GM23248 (cell line): ENCODE results near the gene ADCYAP1R1.

Experiments
- EZH2 ChIP-seq: fragments of 200-600 bp; sonication (generic); IDR thresholded peaks from 2 replicates; pipeline ENCODE4 v1.6.1; 2018; ENCODE audit warnings: antibody characterized with exemption, mild to moderate bottlenecking; ENCODE audit not compliant: insufficient read depth, poor library complexity, severe bottlenecking
- EZH2phosphoT487 ChIP-seq: fragments of 200-600 bp; sonication (generic); IDR thresholded peaks from 2 replicates; pipeline ENCODE4 v1.6.1; 2018; ENCODE audit warnings: antibody characterized with exemption, moderate library complexity, mild to moderate bottlenecking, low read depth; ENCODE audit not compliant: insufficient read depth

GRCh38 chr7:31044529-31044928 lies 7.6 kb upstream of the ADCYAP1R1 start:
- TF ChIP-seq EZH2, result no peak
- TF ChIP-seq EZH2phosphoT487, result no peak
